ENCODE measurements around the gene CASS4. TPM values are rescaled to one million over a fixed set of nuclear protein-coding genes. Genes with fewer than 3 reads are reported as not detected.

The CASS4 gene
- total RNA-seq, 1 donor from 2014 or later, result 3.1 TPM

DNA sequence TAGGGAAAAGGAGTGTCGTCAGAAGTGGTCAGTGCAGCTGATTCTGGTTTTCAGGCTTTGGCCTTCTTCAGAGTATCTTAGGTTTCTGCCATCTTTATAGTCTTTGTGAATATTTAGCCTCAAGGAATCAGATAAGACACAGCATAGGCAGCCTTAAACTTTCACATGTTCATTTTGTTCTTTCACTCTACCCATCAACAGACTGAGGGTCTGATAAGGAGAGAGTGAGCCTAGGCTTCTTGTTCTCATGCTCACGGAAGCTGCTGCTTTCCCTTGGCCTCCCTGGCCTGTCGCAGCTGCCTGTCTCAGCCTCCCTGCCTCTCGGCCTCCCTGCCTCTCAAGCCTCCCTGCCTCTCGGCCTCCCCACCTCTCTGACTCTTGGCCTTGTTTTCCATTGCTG, 76.5 kb downstream of the CASS4 start:
- no peak overlapping the region for H3K4me3 Mint-ChIP-seq
- intact Hi-C loops (cut with micrococcal nuclease), result no loop called here
- H3K4me1 Mint-ChIP-seq, result peaks cover 17% of the 10 kb centered on the region
- no peak for DNase-seq
- H3K9me3 Mint-ChIP-seq, result no peaks in the 10 kb centered on the region
- no peak overlapping the region for H3K27ac Mint-ChIP-seq
- peaks cover 61% of the 10 kb centered on the region for H3K36me3 Mint-ChIP-seq (ENCODE audit: low read depth)
- H3K27me3 Mint-ChIP-seq, result no peaks in the 10 kb centered on the region

DNA sequence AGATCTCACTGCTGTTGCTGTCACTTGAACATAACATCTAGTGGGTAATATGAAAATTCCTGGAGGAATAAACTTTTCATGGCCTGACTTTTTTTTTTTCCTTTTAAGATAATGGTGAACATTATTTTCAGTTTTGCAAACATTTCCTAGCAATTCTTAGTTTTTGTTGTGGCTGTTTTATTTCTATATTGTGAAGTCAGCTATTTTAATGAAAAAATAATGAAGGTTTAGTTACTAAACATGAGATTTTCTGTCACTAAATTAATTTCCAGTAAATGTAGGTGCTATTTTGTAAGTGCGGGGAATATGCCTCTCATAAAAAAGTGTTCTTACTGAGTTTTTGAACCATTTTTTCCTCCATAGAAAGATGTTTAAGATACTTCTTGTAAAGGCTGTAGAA, 89.1 kb downstream of the CASS4 start:
- Mint-ChIP-seq H3K4me3 (no peak overlapping the region), H3K27me3 (no peaks in the 10 kb centered on the region), H3K4me1 (peaks cover 7% of the 10 kb centered on the region), H3K27ac (no peak overlapping the region), H3K36me3 (ENCODE audit: low read depth) (peaks cover 22% of the 10 kb centered on the region), H3K9me3 (no peaks in the 10 kb centered on the region)
- DNase-seq, result no peak
- intact Hi-C loops (cut with micrococcal nuclease), result no loop called here

DNA sequence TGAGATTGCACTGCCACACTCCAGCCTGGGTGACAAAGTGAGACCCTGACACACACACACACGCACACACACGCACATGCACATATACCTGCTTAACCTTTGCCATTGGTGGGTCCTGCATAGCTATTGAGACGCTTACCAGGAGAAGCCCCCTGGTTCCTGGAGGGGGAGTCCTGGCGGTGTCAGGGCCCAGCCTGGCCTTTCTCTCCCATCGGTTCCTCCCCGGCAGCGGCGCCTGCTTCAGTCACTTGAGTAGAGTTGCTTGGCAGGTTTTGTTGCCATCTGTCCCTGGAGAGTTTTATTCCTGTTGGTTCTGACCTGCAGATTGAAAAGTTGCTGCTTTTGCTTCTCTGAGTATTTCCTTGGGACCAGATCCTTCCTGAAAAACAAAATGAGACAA, 91.9 kb downstream of the CASS4 start:
- peaks cover 14% of the 10 kb centered on the region for H3K36me3 Mint-ChIP-seq (ENCODE audit: low read depth)
- no peak for DNase-seq
- H3K4me3 Mint-ChIP-seq, result no peak overlapping the region
- H3K4me1 Mint-ChIP-seq, result peaks cover 7% of the 10 kb centered on the region
- intact Hi-C loops (cut with micrococcal nuclease), result loop anchor here (1.0 kb wide), 1 partner anchor 104 kb away; no protein-coding TSS in a partner anchor
- H3K27ac Mint-ChIP-seq, result no peak overlapping the region
- H3K27me3 Mint-ChIP-seq, result no peaks in the 10 kb centered on the region
- H3K9me3 Mint-ChIP-seq, result no peaks in the 10 kb centered on the region

DNA sequence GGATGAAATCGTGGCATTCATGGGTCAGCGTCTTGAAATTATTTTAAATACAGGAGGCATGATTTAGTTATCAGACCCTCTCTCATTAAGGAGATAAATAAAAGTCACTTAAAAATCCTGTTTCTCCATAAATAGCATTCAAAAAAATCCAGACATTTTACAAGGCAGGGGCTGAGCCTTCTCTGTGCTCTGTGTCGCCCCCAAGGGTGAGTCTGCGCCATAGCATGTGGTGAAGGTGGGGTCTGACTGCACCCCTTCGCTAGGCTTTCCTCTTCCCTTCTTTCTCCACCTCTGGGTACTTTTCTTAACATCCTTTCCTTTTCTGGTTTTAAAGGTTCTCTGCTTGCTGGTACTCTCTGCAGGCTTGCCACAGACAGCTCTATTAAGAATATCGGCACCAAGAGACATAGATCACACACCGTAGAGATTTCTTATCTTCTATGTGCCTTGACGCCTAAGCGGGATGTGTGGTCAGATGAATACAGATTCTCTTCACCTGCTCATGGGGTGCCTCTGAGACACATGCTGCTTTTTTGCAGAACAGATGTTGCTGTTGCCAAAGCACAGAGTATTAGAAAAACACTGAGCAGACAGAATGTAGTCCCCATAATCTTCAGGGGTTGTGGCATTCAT, 92.4 kb downstream of the CASS4 start:
- DNase-seq, result peak; percentile 73
- Mint-ChIP-seq H3K27ac (no peak overlapping the region), H3K36me3 (ENCODE audit: low read depth) (peaks cover 14% of the 10 kb centered on the region), H3K4me3 (no peak overlapping the region), H3K9me3 (no peaks in the 10 kb centered on the region), H3K4me1 (peaks cover 8% of the 10 kb centered on the region), H3K27me3 (no peaks in the 10 kb centered on the region)
- intact Hi-C loops (cut with micrococcal nuclease), result loop anchor here (1.0 kb wide), 1 partner anchor 104 kb away; no protein-coding TSS in a partner anchor

DNA sequence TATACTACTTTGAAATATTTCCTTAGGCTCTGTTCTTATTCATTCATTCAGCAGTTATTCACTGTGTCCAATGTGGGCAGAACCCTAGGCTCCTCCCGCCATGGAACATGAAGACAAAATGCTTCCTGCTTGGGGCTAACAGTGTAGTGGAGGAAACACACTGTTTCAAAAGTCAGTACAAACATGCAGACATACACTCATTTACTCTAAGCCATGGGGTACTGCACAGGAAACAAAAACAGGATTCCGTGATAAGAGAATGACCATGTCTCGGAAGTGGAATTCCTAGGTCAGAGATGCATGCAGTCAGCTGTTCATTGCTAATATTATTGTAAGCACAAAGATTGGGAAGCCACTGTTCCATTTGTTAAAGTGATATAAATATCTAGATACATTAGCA, 94.0 kb downstream of the CASS4 start:
- H3K9me3 Mint-ChIP-seq, result no peaks in the 10 kb centered on the region
- no peak for DNase-seq
- peaks cover 14% of the 10 kb centered on the region for H3K36me3 Mint-ChIP-seq (ENCODE audit: low read depth)
- H3K27me3 Mint-ChIP-seq, result no peaks in the 10 kb centered on the region
- H3K4me3 Mint-ChIP-seq, result no peak overlapping the region
- no peak overlapping the region for H3K27ac Mint-ChIP-seq
- intact Hi-C loops (cut with micrococcal nuclease), result no loop called here
- peaks cover 8% of the 10 kb centered on the region for H3K4me1 Mint-ChIP-seq

Other genes with a start within 250 kb of the CASS4 start
- gene MC3R, start 163.5 kb upstream of the CASS4 start, total RNA-seq, result not detected in 2 replicates
- gene FAM210B, start 53.3 kb upstream of the CASS4 start, total RNA-seq, result 5.5 and 6.0 TPM in 2 replicates
- gene AURKA, start 20.0 kb upstream of the CASS4 start, total RNA-seq, result 42.3 and 42.6 TPM in 2 replicates
- 52.2 and 52.5 TPM in 2 replicates for gene CSTF1, start 19.6 kb upstream of the CASS4 start, total RNA-seq
- gene RTF2, start 56.4 kb downstream of the CASS4 start, total RNA-seq, result 92.3 and 96.5 TPM in 2 replicates
- gene FAM209A, start 112.5 kb downstream of the CASS4 start, total RNA-seq, result 0.90 and 1.2 TPM in 2 replicates
- gene FAM209B, start 121.0 kb downstream of the CASS4 start, total RNA-seq, result 1.3 and 1.5 TPM in 2 replicates
- gene TFAP2C, start 217.0 kb downstream of the CASS4 start, total RNA-seq, result not detected in 2 replicates

Data from activated CD4-positive, alpha-beta T cell treated with anti-CD3 and anti-CD28 coated beads, Interleukin-2, amount 10 ng/mL, durations not matched to agents 24 days and 14 days (primary cell).